ENCODE data around the gene DBF4B.

DNA sequence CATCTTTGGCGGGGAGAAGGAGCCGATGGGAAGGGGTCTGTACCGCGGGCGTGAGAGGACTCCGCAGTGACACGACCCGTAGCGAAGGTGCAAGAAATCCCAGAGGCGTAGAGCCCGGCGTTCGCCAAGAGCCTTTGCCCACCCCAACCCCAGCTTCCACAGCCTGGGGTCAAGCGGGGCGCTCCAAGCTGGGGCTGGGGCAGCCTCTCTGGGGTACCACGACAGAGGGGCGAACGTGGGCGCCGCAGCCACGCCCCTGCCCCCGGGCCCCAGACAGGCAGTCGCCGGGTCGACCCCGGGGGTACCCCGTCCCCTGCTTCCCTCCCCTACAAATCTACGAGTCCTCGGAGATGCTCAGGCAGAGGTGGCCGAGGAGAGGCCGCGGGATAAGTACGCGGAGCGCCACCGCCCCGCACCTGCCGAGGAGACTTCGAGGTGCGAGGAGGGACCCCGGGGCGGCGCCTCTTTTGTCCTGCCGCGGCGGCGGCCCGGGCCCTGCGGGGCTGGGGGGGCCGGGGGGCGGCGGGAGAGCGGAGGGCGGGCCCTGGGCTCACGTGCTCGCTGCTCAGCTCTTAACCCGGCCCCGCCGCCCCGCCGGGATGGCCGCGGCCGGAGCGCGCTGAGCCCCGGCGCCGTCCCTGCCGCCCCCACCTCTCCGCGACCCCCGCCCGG, 50.1 kb downstream of the DBF4B start, which contains the start of gene ADAM11:
- TF ChIP-seq ELF4 (IDR thresholded peaks at IDR 0.05) (no peak), ZNF384 (IDR thresholded peaks at IDR 0.05) (no peak)

Measured in HEK293T (cell line).